HG03442 (cell line): ENCODE data around the gene KIAA0319L.
A peak's percentile ranks its signal among the peaks of the same experiment; 100 is the strongest.
"Not testable (repeated sequence)": the region's sequence is repeated elsewhere in the genome, so short reads cannot be mapped to it uniquely, and the experiment has no call there.

Experiments
- ATAC-seq: cut with Tn5 transposase; IDR thresholded peaks from one replicate; pipeline ENCODE4 v1.9.1; 2021; ENCODE audit warnings: mild to moderate bottlenecking, moderate library complexity; ENCODE audit not compliant: unreplicated experiment

Gene KIAA0319L

DNA sequence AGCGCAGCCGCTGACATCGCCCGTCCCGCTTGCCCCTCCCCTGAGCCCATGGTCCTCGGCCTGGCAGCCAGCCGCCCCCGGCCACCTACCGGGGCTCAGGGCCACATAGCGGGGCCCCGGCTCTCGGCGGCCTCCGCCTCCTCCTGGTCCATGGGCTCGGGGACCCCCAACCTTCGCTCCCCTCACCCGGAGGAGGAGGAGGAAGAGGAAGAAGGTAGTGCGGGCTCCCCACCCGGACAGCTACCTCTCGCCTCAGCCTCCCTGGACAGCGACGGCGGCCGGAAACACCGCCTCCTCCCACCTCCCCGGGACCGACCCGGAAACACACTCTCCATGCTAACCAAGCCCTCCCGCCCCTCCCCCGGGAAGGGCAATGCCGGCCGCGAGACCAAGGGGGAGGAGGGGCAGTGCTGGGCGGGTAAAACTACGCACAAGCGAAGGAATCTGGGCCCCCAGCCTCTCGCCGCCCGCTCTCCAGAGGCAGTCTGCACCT lies at the start of gene KIAA0319L:
Gene KIAA0319L, minus strand, starts transcription at position 286 of the 493 bp plus-strand sequence. CDS start 2,912 bp downstream, outside the sequence.
- ATAC-seq = peak; percentile 69

DNA sequence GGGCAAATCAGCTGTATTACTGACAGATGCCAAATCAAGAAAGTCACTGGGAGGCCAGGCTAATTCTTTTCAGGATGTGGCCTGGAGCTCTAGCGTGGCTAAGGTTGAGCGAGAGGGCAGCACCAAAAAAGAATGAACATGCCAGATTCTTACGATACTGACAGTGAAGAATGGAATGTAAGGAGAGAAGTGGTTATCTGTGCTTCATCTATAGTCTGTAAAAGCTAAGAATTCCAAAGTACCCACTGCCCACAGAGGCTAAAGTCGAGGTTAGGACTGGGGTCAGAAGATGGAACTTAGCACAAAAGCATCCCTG lies 48.6 kb upstream of the KIAA0319L start:
- ATAC-seq = no peak

DNA sequence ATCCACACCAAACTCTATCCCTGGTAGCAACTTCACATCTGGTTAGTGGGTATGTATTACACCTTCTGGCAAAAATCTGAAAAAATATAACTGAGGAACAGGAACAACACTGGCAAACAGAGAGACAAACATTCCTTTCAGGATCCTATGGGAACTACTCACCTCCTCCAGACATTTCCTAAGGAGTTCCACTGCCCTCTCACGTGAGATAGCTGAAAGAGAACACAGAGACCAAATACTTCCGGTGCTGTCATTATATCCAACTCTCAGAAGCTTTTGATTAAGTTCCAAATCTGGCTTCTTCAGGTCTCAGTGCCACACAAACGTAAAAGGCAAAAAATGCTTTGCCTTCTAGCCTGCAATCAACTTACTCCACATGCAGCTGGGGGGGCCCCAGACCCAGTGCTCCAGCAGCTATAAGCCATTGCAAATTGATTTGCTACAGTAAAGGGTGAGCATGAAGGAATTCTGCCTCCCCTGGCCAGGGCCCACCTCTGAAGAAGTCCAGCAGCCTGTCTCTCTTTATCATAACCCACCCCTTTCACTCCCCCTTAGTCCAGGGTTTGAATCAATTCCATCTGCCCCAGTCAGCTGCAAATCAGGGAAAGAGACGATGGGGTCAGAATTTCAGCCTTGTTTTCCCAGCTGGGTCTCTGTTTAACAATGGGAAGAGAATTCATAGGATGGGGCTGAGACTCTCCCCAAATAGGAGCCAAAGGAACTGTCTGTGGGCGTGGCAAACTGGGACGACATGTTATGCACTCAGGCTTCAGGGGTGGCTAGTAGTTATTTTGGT lies 48.1 kb upstream of the KIAA0319L start:
- no peak for ATAC-seq

DNA sequence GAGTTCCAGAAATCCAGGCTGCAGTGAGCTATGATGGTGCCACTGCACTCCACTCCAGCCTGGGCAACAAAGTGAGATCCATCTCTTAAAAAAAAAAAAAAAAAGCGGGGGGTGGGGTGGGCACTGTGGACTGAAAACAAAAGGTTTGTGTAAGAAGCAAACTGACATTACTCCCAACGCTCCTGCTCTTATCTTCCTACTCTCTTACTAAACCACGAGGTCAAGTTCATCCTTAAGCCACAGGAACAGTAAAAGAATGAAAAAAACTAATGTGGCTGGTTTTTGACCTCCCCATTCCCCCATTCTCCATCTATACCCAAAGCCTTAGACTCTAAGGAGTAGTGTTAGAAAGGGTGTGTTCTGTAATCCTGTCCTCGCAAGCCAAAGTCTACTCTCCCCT lies 46.7 kb upstream of the KIAA0319L start:
- no peak for ATAC-seq

DNA sequence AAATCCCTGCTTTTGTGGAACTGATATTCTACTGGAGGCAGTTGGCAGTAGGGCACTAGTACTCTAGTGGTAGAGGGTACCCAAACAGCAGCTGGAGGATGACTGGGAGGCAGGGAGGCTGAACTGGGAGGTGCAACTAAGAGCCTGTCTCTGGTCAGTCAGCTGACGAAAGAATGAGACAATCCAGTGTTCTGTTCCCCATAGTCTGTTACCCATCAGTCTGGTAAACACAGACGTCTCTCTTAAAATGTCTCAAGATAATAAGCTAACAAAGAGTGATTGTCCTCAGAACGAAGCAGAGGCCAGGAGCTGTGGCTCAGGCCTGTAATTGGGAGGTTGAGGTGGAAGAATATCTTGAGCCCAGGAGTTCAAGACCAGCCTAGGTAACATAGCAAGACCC lies 46.3 kb upstream of the KIAA0319L start:
- no peak for ATAC-seq

DNA sequence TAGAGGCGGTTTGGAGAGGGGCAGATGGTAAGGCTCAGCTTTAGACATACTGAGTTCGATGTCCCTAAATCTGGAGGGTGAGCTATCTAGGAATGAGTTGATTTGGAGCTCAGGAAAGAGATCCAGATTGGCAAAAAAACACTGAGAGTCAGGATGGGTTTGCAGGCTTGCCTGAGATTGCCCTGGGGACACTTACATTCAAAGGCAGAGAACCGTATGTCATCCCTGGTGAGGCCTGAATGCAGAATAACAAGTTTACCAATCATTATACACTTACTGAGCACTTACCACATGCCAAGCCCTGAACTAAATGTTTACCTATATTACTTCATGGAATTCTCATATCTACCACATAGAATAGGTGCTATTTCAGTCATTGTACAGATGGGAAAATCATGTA lies 43.4 kb upstream of the KIAA0319L start:
- no peak for ATAC-seq

DNA sequence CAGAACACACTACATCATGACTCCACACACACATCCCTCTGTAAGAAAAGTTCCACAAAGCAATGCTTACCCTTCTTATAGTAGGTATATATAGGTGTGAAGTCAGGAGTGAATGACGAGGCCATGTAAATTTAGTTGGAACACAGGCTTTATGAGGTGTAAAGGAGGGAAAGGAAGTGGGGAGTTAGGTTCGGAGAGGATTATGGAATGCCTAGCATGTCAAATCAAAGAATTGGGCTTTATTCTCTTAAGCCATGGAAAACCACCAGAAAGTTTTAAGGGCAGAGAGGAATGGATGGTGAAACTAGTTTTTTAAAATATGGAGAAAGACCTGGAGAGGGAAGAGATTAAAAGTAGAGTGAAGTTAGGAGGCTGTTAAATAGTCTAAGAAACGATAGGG lies 42.2 kb upstream of the KIAA0319L start:
- no peak for ATAC-seq

DNA sequence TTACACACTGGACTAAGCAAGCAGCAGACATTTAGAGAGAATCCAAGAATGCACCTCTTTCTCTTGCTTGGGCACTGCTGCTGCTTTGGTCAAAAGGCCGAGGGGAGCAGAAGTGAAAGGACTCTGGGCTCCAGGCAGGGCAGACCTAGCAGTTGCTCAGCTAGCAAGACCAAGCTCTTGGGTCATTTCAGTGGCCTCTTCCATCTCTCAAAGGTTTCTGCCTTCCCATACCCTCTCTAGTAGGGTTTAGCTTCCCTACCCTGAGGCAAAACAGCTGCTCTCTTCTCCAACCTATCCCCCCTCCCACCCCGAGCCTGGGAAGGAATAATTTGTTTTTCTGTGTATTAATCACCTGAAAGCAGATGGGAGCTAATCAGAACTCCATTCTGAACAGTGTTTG lies 41.7 kb upstream of the KIAA0319L start:
- ATAC-seq = no peak

DNA sequence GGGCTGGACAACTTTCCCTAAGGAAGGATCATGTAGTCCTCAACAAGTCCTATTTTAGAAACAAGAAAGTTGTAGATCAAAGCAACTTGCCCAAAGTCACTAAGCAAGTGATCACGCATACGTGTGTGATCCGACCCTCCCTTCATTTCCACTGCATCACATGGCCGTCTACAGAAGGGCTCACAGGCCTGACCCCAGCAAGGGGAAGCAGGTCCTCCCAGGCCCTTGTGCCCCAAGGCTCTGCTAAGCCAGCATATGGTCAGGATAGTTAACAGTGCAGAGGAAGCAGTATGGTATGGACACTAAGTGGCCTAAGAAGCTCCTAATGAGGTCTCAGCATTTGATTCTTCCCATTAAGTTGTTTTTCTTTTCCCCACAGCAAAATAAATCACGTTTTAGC lies 40.7 kb upstream of the KIAA0319L start:
- no peak for ATAC-seq

DNA sequence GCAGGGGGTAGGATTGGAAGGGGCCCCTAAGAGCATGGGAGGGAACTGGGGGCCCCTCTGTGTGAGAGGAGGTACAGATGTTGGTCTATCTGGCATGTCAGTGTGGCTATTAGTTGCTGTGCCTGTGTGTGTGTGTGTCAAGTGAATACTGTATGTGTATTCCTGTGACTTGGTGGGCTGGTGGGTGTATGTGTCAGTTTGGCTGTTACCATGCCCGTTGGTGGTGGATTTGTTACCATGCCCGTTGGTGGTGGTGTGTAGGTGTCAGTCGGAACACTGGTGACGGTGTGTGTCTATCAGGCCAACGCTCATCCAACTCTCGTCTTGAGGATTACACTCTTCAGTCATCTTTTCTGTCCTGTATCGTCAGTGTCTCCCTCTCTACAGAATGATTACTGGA lies 38.5 kb upstream of the KIAA0319L start:
- ATAC-seq = no peak

DNA sequence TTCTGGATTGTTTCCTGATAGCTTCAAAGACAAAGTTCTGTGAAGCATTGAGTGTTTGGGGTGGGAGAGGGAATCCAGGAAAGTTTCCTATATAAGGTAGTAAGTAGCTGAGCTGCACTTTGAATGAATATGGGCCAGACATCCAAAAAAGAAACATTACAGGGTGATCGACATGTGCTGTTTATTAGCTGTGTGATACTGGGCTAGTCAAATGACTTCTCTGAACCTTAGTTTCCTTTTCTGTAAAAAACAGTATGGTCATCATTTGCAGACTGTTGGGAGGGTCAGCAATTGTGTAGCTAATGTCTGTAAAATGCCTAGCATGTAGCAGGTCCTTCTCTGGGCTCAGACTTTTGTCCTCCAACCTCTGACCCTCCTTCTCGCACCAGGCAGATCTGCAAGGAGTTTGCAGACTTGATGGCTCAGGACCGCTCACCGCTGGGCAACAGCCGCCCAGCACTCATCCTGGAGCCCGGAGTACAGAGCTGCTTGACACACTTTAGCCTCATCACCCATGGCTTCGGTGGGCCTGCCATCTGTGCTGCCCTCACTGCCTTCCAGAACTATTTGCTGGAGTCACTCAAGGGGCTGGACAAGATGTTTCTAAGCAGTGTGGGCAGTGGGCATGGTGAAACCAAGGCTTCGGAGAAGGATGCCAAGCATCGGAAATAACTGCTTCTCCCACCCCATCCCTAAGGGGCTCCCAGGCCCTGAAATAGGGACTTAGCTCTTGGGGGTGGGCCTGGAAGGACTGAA lies 37.0 kb upstream of the KIAA0319L start:
- ATAC-seq = no peak

DNA sequence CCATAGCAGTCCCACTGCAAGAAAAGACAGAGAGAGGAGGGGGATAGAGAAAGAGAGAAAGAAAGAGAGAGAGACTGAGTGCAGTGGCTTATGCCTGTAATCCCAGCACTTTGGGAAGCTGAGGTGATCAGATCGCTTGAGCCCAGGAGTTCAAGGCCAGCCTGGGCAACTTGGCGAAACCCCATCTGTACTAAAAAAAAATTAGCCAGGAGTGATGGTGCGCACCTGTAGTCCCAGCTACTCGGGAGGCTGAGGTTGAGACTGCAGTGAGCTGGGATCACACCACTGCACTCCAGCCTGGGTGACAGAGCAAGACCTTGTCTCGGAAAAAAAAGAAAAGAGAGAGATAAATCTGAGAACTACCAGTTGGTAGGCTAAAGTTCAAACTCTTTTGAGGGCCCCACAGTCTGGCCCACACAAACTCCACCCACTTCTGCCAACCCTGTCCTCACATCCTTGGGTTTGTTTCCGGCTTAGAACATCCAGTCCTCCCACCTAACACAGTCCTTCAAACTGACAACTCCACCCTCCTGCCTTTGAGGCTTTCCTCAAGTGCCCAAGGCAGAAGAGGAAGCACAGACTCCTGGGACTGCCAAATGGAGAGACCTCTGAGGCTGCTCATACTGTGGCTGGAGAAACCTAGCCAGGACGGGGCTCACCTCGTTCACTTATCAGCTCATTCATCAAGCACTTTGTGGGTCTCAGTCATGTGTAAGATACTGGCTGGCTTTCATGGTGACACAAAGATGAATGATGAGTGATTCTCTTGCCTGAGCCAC lies 36.0 kb upstream of the KIAA0319L start:
- ATAC-seq = no peak

DNA sequence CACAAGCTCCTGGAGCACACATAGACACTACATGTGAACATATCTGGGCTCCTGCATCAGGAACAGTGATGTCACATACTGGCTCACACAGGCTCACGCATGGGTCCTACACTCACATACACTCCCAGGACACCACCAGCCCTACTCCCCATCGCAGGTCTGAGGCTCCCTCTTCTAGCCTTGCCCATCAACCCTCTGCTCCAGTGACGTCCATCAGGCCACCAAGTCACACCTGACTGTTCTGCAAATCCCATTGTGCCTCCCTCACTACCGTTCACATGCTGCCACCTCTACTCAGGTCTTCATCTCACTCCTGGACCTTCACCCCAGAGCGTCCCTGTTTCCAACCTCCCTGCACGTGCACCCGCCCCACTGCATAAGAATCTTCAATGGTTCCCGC lies 34.0 kb upstream of the KIAA0319L start:
- ATAC-seq = no peak

DNA sequence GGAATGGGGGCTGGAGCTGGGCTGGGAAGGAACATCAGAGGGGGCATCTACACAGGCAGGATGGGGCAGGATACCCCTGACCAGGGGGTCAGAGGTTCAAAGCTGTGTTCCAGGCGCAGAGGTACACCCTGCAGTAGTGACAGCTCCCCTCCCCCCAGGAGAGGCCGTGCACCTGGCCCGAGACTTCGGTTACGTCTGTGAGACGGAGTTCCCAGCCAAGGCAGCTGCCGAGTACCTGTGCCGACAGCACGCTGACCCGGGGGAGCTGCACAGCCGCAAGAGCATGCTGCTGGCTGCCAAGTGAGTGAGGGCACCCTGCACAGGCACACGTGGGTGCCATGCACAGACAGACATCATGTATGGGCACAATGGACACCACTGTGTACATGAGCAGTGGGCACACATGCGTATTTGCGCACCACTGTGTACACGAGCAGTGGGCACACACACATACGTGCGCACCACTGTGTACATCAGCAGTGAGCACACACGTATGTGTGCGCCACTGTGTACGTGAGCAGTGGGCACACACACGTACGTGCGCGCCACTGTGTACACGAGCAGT lies 33.4 kb upstream of the KIAA0319L start:
- ATAC-seq = no peak

DNA sequence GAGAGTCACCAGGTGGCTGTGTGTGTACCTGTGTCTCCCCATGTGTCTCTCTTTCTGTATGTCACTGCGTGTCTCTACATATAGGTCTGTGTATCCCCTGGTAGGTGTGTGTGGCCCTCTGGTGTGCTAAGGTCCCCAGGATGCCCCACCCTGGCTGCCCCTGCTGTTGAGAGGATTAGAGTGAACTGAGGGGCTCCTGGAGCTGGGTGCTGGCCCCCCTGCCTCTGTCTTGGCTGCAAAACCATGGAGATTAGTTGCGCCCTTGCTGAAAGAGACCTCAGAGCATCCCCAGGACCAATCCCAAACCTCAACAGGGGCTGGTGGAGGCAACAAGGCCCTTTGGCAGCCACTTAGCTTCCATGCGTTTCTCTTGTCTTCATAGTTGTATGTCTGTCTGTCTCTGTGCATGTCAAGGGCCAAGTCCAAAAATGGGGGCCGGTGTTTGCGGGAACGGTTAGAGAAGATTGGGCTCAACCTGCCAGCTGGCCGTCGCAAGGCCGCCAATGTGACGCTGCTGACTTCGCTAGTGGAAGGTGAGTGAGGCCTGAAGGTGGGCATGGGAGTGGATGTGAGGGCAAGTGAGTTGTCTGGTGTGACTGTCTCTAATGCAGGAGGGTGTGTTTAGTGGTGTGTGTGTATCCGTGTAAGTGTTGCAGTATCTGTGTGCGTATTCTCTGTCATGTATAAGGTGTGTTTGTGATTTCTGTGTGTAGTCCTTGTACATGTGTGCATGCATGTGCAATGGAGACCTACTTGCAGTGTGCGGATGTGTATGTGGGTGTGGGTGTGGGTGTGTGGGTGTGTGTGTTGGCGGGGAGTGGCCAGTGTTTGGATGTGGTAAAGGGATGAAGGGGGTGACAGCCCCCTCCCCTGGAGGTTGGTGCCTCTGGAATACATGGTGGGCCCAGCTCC lies 32.6 kb upstream of the KIAA0319L start:
- ATAC-seq = no peak

DNA sequence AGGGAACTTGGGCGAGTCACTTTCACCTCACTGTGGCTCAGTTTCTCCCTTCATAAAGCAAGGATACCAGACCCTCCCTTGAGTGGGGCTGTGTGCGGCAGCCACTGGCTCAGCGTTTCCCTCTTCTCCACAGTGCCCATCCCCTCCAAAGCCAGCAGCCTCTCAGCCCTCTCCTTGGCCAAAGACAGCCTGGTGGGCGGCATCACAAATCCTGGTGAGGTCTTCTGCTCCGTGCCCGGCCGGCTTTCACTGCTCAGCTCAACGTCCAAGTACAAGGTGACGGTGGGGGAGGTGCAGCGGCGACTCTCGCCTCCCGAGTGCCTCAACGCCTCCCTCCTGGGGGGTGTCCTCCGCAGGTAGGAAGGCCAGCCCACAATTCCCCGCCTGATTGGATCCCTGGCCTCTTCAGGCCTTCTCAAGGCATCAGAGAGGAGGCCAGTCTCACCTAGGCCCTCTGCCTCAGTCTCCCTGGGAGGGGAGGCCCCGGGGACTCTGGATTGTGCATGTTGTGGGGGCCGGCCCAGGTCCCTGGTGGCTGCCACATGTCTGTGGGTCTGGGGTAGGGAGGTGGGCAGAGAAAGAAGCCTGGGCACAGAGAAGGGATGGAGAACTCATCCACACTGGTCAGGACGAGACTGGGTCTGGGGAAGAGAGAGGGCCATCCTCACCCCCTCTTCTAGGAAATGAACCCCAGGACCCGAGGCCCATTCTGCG lies 31.2 kb upstream of the KIAA0319L start:
- no peak for ATAC-seq

DNA sequence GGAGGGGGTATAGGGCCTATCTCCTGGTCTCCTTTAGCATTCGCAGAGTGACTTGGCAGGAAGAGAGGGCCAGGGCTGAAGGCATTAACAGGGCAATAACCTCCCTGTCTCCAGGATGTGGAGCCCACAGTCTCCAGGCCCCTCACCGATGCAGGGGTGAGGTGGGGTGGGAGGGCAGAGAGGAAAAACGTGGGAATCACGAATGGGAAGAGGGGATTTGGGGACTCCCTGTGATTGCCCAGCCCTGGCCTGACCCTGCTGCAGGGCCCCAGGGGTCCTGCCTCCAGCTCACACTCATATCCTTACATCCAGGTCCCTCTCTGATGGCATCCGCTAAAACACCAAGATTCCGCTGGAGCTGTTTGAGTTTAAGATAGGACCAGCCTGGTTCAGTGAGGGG lies 30.5 kb upstream of the KIAA0319L start:
- no peak for ATAC-seq

DNA sequence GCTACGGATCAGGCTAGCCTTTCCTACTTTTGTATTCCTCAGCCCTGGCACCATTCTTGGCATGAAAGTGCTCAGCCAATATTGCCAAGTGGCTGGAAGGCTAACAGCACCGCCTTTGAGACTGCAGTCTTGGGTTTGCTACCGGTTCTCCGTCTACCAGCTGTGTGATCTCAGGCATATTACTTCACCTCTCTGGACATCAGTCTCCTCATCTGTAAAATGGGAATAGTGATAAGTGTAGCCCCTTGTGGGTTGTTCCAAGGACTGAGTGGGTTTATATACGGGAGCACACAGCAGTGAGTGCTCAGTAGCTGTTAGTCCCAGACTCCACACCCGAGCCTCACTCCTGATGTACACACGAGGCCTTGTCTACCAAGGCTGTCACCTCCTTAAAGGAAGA lies 29.6 kb upstream of the KIAA0319L start:
- ATAC-seq = no peak

DNA sequence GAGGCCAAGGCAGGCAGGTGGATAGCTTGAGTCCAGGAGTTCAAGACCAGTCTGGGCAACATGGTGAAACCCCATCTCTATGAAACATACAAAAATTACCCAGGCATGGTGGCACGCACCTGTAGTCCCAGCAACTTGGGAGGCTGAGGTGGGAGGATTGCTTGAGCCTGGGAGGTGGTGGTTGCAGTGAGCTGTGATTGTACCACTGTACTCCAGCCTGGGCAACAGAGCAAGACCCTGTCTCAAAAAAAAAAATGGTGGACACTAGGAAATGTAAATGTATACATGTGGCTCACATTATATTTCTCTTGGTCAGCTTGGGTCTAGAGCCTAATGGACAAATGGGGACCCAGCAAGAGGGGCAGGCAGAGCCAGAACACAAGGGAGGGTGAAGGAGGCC lies 28.6 kb upstream of the KIAA0319L start:
- ATAC-seq = not testable (repeated sequence)

DNA sequence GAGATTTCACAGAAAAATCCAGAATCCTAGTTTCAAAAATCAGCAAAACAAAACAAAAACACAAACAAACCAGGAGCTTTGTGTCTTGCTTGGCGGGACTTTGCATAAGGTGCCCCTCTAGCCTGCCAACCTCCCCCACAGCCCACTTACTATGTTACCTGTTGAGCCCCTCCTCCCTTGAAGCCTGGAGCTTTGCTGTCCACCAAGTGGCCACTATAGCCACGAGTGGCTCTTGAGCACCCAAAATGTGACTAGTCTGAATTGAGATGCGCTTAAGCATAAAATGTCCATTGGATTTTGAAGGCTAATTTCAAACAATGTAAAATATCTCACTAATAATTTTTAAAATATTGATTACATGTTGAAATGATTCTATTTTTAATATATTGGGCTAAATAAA lies 28.1 kb upstream of the KIAA0319L start:
- ATAC-seq = no peak
